ENCODE results near the gene SEC22A.

DNA sequence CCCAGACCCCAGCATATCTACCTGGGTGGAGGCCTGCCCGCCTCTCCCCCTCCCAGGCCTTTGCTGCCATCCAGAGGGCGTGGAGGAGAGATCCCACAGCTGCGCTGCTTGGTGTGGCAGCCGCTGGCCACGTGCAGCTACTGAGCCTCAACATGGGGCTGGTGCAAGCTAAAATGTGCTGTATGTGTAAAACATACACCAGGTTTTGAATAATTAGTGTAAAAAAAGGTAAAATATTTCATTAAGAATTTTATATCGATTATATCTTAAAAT, 95.8 kb downstream of the SEC22A start:
- TF ChIP-seq, protein P1, sequence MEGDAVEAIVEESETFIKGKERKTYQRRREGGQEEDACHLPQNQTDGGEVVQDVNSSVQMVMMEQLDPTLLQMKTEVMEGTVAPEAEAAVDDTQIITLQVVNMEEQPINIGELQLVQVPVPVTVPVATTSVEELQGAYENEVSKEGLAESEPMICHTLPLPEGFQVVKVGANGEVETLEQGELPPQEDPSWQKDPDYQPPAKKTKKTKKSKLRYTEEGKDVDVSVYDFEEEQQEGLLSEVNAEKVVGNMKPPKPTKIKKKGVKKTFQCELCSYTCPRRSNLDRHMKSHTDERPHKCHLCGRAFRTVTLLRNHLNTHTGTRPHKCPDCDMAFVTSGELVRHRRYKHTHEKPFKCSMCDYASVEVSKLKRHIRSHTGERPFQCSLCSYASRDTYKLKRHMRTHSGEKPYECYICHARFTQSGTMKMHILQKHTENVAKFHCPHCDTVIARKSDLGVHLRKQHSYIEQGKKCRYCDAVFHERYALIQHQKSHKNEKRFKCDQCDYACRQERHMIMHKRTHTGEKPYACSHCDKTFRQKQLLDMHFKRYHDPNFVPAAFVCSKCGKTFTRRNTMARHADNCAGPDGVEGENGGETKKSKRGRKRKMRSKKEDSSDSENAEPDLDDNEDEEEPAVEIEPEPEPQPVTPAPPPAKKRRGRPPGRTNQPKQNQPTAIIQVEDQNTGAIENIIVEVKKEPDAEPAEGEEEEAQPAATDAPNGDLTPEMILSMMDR (IDR thresholded peaks at IDR 0.05), result no peak
- TF ChIP-seq POLR2AphosphoS5 (IDR thresholded peaks at IDR 0.05) (no peak), POLR2A (IDR thresholded peaks at IDR 0.05) (no peak)

Data from prostate gland (tissue), 2 donors.